CD14-positive monocyte (primary cell): ENCODE measurements around the gene PFKFB4. TPM values are rescaled to one million over a fixed set of nuclear protein-coding genes. Genes with fewer than 3 reads are reported as not detected.
A peak's percentile ranks its signal among the peaks of the same experiment; 100 is the strongest.
"Not testable (repeated sequence)": the region's sequence is repeated elsewhere in the genome, so short reads cannot be mapped to it uniquely, and the experiment has no call there.

Experiments used
- DNase-seq, 3 donors: peaks; one replicate each; pipeline ENCODE4 v3.0.0-alpha.2; 2011 to 2022
- H2AFZ ChIP-seq: 2 replicates; pipeline ENCODE4 v1.6.0; 2012; ENCODE audit warnings: mild to moderate bottlenecking, low read depth, low read length, inconsistent platforms; ENCODE audit not compliant: insufficient read depth, poor library complexity, severe bottlenecking
- H3K27ac ChIP-seq, 2 donors: 1 replicate in 1 of 2; 2 replicates in 1 of 2; pipeline ENCODE4 v1.5.1; 2012 to 2013; ENCODE audit warnings: low read length in 2 of 2, control low read depth in 1 of 2, inconsistent platforms in 1 of 2, low read depth in 1 of 2, mild to moderate bottlenecking in 1 of 2
- H3K27me3 ChIP-seq, 2 donors: one replicate each; pipeline versions ENCODE4 v1.6.0 to v1.6.1; 2011 to 2013; ENCODE audit warnings: low read length in 2 of 2; ENCODE audit not compliant: control insufficient read depth in 2 of 2, insufficient read depth in 2 of 2
- H3K36me3 ChIP-seq, 2 donors: replicated peaks in 1 of 2; 1 replicate in 1 of 2; 2 replicates in 1 of 2; pipeline versions ENCODE4 v1.5.1 to v1.6.1; 2012 to 2013; ENCODE audit warnings: low read length in 2 of 2, control low read depth in 1 of 2, inconsistent platforms in 1 of 2, mild to moderate bottlenecking in 1 of 2; ENCODE audit not compliant: insufficient read depth in 2 of 2, control insufficient read depth in 1 of 2
- H3K4me1 ChIP-seq, 2 donors: 1 replicate in 1 of 2; 2 replicates in 1 of 2; pipeline versions ENCODE4 v1.5.1 to v1.6.1; 2012 to 2013; ENCODE audit warnings: low read length in 2 of 2, control low read depth in 1 of 2, inconsistent platforms in 1 of 2, mild to moderate bottlenecking in 1 of 2, moderate library complexity in 1 of 2; ENCODE audit not compliant: insufficient read depth in 2 of 2, control insufficient read depth in 1 of 2
- H3K4me2 ChIP-seq: replicated peaks from 2 replicates; pipeline ENCODE3; 2012; ENCODE audit warnings: low read length, moderate library complexity, mild to moderate bottlenecking; ENCODE audit not compliant: poor library complexity, severe bottlenecking; ENCODE audit errors: extremely low read depth
- H3K4me3 ChIP-seq, 3 experiments: fragments of 200-600 bp in 1 of 3; sonication (generic) in 1 of 3; replicated peaks in 1 of 3; 1 replicate in 2 of 3; 2 replicates in 1 of 3; pipeline ENCODE4 v1.5.1; 2011 to 2013; ENCODE audit warnings: low read length in 3 of 3, mild to moderate bottlenecking in 3 of 3, control low read depth in 2 of 3, low read depth in 2 of 3, inconsistent platforms in 1 of 3, moderate library complexity in 1 of 3
- H3K79me2 ChIP-seq: 2 replicates; pipeline ENCODE4 v1.6.0; 2012; ENCODE audit warnings: mild to moderate bottlenecking, control low read depth, inconsistent platforms, low read length, moderate library complexity; ENCODE audit not compliant: insufficient read depth
- H3K9ac ChIP-seq: 2 replicates; pipeline ENCODE4 v1.6.0; 2017; ENCODE audit warnings: low read length, mild to moderate bottlenecking; ENCODE audit not compliant: insufficient read depth, poor library complexity, severe bottlenecking
- H3K9me3 ChIP-seq, 2 donors: replicated peaks in 1 of 2; 1 replicate in 1 of 2; 2 replicates in 1 of 2; pipeline versions ENCODE4 v1.5.1 to v1.6.1; 2012 to 2013; ENCODE audit warnings: low read length in 2 of 2, control low read depth in 1 of 2; ENCODE audit not compliant: control insufficient read depth in 1 of 2, insufficient read depth in 1 of 2
- H4K20me1 ChIP-seq: 2 replicates; pipeline ENCODE4 v1.6.0; 2012; ENCODE audit warnings: mild to moderate bottlenecking, low read length, control low read depth, moderate library complexity; ENCODE audit not compliant: insufficient read depth
- H3K27ac Mint-ChIP-seq, 7 donors: one replicate each; pipeline ENCODE4 v1.8.0; 2020; ENCODE audit warnings: mild to moderate bottlenecking in 7 of 7, mixed read lengths in 7 of 7, moderate library complexity in 6 of 7, inconsistent platforms in 2 of 7
- H3K27me3 Mint-ChIP-seq, 3 donors: one replicate each; pipeline ENCODE4 v1.8.0; 2021 to 2022; ENCODE audit warnings: low read depth in 3 of 3, mild to moderate bottlenecking in 3 of 3, mixed read lengths in 3 of 3, moderate library complexity in 3 of 3, inconsistent platforms in 1 of 3
- H3K36me3 Mint-ChIP-seq, 2 donors: one replicate each; pipeline ENCODE4 v1.8.0; 2020; ENCODE audit warnings: mixed read lengths in 2 of 2, inconsistent platforms in 1 of 2, mild to moderate bottlenecking in 1 of 2
- H3K4me1 Mint-ChIP-seq: one replicate; pipeline ENCODE4 v1.8.0; 2020; ENCODE audit warnings: mild to moderate bottlenecking, mixed read lengths
- H3K4me3 Mint-ChIP-seq, 2 donors: one replicate each; pipeline ENCODE4 v1.8.0; 2020; ENCODE audit warnings: mild to moderate bottlenecking in 2 of 2, mixed read lengths in 2 of 2, moderate library complexity in 1 of 2
- H3K9me3 Mint-ChIP-seq, 7 donors: one replicate each; pipeline ENCODE4 v1.8.0; 2020 to 2022; ENCODE audit warnings: mixed read lengths in 7 of 7, mild to moderate bottlenecking in 6 of 7, moderate library complexity in 6 of 7, inconsistent platforms in 2 of 7
- WGBS: methylation state at CpG from one replicate; pipeline ENCODE4 v1.1.5; 2013; ENCODE audit warnings: missing lambda C conversion rate; ENCODE audit not compliant: insufficient coverage; 5-methylcytosine and 5-hydroxymethylcytosine counted together
- intact Hi-C, 2 donors: fragments of 100-400 bp; cut with micrococcal nuclease; formaldehyde crosslinking; loops; one replicate each; pipeline versions ENCODE4 v1.15.0 to v1.15.1; 2023
- polyA plus RNA-seq, 3 donors: library from polyadenylated mRNA; depleted of rRNA in 1 of 3; unstranded in 2 of 3; stranded (reverse) in 1 of 3; fragments of 300-500 nt in 2 of 3; fragments of >200 nt in 1 of 3; fragmentation: Illumina TruSeq in 2 of 3; gene quantifications; 1 replicate in 2 of 3; 2 replicates in 1 of 3; pipeline ENCODE4 v1.2.3, GENCODE V29; 2012 to 2021
- TF ChIP-seq, protein P1 (sequence below): fragments of 200-600 bp; IDR thresholded peaks from one replicate; pipeline ENCODE4 v1.8.0; 2022; ENCODE audit warnings: antibody characterized with exemption, mild to moderate bottlenecking

The PFKFB4 gene
- polyA plus RNA-seq, 3 donors, result 32.2 to 44.9 (median 34.9) TPM

DNA sequence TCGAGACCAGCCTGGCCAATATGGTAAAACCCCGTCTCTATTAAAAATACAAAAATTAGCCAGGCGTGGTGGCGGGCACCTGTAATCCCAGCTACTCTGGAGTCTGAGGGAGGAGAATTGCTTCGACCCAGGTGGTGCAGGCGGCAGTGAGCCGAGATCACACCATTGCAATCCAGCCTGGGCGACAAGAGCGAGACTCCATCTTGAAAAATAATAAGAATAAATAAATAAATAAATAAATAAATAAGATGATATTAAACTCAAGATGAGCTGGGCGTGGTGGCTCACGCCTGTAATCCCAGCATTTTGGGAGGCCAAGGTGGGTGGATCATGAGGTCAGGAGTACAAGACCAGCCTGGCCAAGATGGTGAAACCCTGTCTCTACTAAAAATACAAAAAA is 75.7 kb downstream of the PFKFB4 start:
- H3K4me1 Mint-ChIP-seq, H3K27ac ChIP-seq, H3K79me2 ChIP-seq, H3K9me3 Mint-ChIP-seq, H3K4me3 ChIP-seq, H3K9me3 ChIP-seq, intact Hi-C loops, H3K27me3 Mint-ChIP-seq, H3K4me1 ChIP-seq, H2AFZ ChIP-seq, H3K27ac Mint-ChIP-seq, H3K4me3 Mint-ChIP-seq, H3K4me2 ChIP-seq, H3K9ac ChIP-seq, H3K27me3 ChIP-seq, DNase-seq: not testable (repeated sequence)
- peaks cover 44 to 63% of the 10 kb centered on the region in 2 donors for H3K36me3 Mint-ChIP-seq
- Histone ChIP-seq H4K20me1 (peaks cover 25% of the 10 kb centered on the region), H3K36me3 (peaks cover 13 to 38% of the 10 kb centered on the region in 2 donors)
- WGBS, result no CpG with 5 or more reads among the region's 11 CpGs

DNA sequence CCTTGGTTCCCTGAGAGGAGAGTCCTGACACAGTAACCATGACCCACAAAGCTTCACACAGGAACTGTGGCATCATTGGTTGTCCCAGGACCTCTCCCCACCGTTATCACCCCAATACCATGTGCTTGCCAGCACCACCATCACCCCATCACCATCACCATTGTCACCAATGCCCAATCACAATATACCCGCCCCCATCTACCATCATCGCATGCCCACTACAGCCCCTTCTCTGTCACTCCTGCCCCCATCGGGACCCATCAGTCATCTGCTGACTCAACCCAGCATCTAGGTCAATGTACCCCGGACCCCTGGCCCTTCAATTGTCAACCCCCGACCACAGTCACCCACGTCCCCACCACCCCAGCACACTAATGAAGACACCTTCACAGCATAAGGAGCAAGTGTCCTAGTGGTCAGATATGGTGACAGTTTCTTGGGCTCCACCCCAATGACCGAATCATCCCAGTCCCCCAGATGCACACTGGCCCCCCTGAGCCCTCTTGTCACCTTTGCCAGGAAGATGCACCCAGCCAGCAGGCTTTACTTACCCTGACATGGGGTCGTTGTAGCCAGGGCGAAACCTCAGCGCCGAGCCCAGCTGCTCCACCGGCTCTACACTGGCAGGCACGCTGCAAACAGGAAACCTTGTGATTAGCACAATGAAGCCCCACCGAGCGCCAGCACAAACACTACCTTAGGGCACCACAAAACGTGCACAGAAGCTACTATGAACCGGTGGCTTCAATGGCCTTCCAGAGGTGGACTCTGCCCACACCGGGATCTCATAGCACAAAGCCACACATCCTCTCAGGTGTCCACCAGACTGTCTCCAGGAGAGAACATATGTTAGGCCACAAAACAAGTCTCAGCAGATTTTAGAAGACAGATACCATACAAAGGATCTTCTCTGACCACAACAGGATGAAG is 77.7 kb downstream of the PFKFB4 start:
- Mint-ChIP-seq H3K36me3 (peaks cover 45 to 73% of the 10 kb centered on the region in 2 donors), H3K27me3 (peaks cover 0 to 1% (median 0%) of the 10 kb centered on the region in 3 donors), H3K9me3 (no peaks in the 10 kb centered on the region), H3K4me1 (peaks cover 12% of the 10 kb centered on the region), H3K4me3 (no peak overlapping the region), H3K27ac (peak overlapping the region in 4 of 7 donors; percentile 19 to 59 (median 36))
- H3K4me3 ChIP-seq, result no peak overlapping the region
- H3K36me3 ChIP-seq, result peaks cover 16 to 50% of the 10 kb centered on the region in 2 donors
- DNase-seq, result no peak
- no peak overlapping the region for H3K9ac ChIP-seq
- TF ChIP-seq, protein P1, sequence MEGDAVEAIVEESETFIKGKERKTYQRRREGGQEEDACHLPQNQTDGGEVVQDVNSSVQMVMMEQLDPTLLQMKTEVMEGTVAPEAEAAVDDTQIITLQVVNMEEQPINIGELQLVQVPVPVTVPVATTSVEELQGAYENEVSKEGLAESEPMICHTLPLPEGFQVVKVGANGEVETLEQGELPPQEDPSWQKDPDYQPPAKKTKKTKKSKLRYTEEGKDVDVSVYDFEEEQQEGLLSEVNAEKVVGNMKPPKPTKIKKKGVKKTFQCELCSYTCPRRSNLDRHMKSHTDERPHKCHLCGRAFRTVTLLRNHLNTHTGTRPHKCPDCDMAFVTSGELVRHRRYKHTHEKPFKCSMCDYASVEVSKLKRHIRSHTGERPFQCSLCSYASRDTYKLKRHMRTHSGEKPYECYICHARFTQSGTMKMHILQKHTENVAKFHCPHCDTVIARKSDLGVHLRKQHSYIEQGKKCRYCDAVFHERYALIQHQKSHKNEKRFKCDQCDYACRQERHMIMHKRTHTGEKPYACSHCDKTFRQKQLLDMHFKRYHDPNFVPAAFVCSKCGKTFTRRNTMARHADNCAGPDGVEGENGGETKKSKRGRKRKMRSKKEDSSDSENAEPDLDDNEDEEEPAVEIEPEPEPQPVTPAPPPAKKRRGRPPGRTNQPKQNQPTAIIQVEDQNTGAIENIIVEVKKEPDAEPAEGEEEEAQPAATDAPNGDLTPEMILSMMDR, result no peak
- H3K27me3 ChIP-seq, result no peaks in the 10 kb centered on the region
- no peak overlapping the region for H2AFZ ChIP-seq
- intact Hi-C loops, result no loop called here
- H3K4me2 ChIP-seq, result no peak overlapping the region
- no peak overlapping the region for H3K27ac ChIP-seq
- WGBS, result 34% methylated on average over 15 of the region's 19 CpGs
- no peaks in the 10 kb centered on the region for H3K9me3 ChIP-seq
- H4K20me1 ChIP-seq, result peaks cover 19% of the 10 kb centered on the region
- no peaks in the 10 kb centered on the region for H3K79me2 ChIP-seq
- no peaks in the 10 kb centered on the region for H3K4me1 ChIP-seq
